Brain microvascular endothelial cell (primary cell): ENCODE results near the gene SMLR1.

Source experiments
- DNase-seq: peaks from one replicate; pipeline ENCODE4 v3.0.0-alpha.2; 2020
- H3K27ac ChIP-seq: fragments of 250-450 bp; sonication (Bioruptor Pico); 2 replicates; pipeline ENCODE4 v1.5.1; 2020; ENCODE audit warnings: mild to moderate bottlenecking, moderate library complexity
- H3K27me3 ChIP-seq: fragments of 250-450 bp; sonication (Bioruptor Pico); replicated peaks from 2 replicates; pipeline ENCODE4 v1.5.1; 2020; ENCODE audit warnings: mild to moderate bottlenecking
- H3K36me3 ChIP-seq: fragments of 250-450 bp; sonication (Bioruptor Pico); replicated peaks from 2 replicates; pipeline ENCODE4 v1.5.1; 2020; ENCODE audit warnings: mild to moderate bottlenecking
- H3K4me3 ChIP-seq: 2 replicates; pipeline ENCODE4 v1.5.1; 2011; ENCODE audit warnings: low read depth, mild to moderate bottlenecking, control low read depth, low read length, moderate library complexity
- CTCF ChIP-seq: IDR thresholded peaks from 2 replicates; pipeline ENCODE4 v1.5.1; 2011; ENCODE audit warnings: low read depth, mild to moderate bottlenecking, moderate library complexity, low read length, control low read depth, inconsistent platforms; ENCODE audit errors: missing control alignments
- in situ Hi-C: cut with HindIII; loops from 2 replicates; pipeline ENCODE4 v1.10.0; 2017; ENCODE audit warnings: low sequenced_read_pairs, low pct_ligation_motif_present

SMLR1 gene

GRCh38 chr6:130827247-130828149, at the start of gene SMLR1:
SMLR1 (plus strand) TSS chr6:130827406; CDS start chr6:130827414, 8 bp downstream.
- Histone ChIP-seq H3K36me3 (no peaks in the 10 kb centered on the region), H3K4me3 (no peak within 1 kb of the TSS), H3K27me3 (no peaks in the 10 kb centered on the region), H3K27ac (no peak within 1 kb of the TSS)
- in situ Hi-C loops = no loop called here
- TF ChIP-seq CTCF = no peak
- DNase-seq = no peak

GRCh38 chr6:130778946-130779657, 48.1 kb upstream of the SMLR1 start:
- peak; percentile 62 for DNase-seq
- in situ Hi-C loops = no loop called here
- H3K4me3 ChIP-seq = no peak overlapping the region
- H3K27ac ChIP-seq = peak overlapping the region; percentile 5
- no peaks in the 10 kb centered on the region for H3K36me3 ChIP-seq
- H3K27me3 ChIP-seq = no peaks in the 10 kb centered on the region
- TF ChIP-seq CTCF = no peak

DNA sequence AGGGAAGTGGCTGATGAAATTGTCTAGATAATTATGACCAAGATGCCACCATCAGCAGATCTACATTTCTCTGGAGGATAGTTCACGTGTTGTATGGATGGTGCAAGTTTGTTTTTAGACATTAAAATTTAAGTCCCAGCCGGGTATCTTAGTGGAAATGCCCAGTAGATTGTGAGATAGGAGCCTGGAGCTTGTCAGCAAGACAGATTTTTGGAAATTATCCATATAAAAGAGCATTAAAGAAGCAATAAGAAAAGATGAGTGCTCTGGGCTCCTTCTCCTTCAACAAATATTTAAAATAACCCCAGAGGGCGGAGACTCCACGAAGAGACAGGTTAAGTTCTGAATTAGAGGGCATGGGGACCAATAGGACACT, 47.6 kb upstream of the SMLR1 start:
- in situ Hi-C loops = no loop called here
- Histone ChIP-seq H3K27me3 (no peaks in the 10 kb centered on the region), H3K27ac (peak overlapping the region; percentile 5), H3K36me3 (no peaks in the 10 kb centered on the region), H3K4me3 (no peak overlapping the region)
- no peak for TF ChIP-seq CTCF
- no peak for DNase-seq

DNA sequence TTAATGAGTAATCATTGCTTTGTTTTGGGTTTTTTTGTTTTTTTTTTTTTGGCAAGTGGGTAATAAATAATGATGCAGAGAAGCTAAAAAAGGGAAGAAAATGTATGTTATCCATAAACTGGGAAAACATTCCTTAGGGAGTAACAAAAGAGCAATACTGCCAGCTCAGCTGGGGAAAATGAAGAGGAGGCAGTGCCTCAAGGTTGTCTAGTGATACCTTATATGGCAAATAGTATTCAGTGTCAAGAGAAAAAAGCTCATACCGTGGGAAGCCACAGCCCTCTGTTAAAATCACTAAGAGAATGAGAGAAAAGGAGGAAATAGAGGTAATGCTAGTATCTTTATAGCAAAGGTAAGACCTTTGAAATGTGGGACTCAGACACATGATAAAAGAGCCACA, 47.1 kb upstream of the SMLR1 start:
- H3K27ac ChIP-seq = no peak overlapping the region
- TF ChIP-seq CTCF = no peak
- no peaks in the 10 kb centered on the region for H3K27me3 ChIP-seq
- no peak for DNase-seq
- in situ Hi-C loops = no loop called here
- no peaks in the 10 kb centered on the region for H3K36me3 ChIP-seq
- no peak overlapping the region for H3K4me3 ChIP-seq

DNA sequence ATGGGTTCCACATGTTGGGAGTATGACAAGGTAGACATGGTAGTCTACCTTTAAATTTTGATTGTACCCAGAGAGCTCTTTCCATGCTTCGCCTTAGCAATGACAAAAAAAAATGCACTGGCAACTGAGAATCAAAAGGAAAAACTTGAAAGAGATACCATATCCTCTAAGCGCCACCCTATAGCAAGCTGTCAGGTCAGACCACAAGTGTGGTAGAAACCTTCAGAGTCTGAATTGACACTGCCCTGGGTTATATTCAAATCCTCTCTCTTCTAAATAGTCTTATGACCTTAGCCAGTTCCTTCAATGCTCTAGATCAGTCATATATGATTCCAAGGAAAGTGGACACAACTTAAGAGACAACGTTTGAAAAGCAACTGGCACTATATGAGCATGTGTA, 45.6 kb upstream of the SMLR1 start:
- Histone ChIP-seq H3K36me3 (no peaks in the 10 kb centered on the region), H3K4me3 (no peak overlapping the region), H3K27me3 (no peaks in the 10 kb centered on the region), H3K27ac (no peak overlapping the region)
- TF ChIP-seq CTCF = no peak
- in situ Hi-C loops = no loop called here
- DNase-seq = no peak
